ENCODE measurements around the gene THRA. TPM values are rescaled to one million over a fixed set of nuclear protein-coding genes. Genes with fewer than 3 reads are reported as not detected.
A peak's percentile ranks its signal among the peaks of the same experiment; 100 is the strongest.

The THRA gene
- total and polyA plus RNA-seq, 9 of the 15 experiments (the other 6 are each of a cell fraction or from before 2014, with no cell fraction given), result 0.34 to 23.4 (median 12.7) TPM

DNA sequence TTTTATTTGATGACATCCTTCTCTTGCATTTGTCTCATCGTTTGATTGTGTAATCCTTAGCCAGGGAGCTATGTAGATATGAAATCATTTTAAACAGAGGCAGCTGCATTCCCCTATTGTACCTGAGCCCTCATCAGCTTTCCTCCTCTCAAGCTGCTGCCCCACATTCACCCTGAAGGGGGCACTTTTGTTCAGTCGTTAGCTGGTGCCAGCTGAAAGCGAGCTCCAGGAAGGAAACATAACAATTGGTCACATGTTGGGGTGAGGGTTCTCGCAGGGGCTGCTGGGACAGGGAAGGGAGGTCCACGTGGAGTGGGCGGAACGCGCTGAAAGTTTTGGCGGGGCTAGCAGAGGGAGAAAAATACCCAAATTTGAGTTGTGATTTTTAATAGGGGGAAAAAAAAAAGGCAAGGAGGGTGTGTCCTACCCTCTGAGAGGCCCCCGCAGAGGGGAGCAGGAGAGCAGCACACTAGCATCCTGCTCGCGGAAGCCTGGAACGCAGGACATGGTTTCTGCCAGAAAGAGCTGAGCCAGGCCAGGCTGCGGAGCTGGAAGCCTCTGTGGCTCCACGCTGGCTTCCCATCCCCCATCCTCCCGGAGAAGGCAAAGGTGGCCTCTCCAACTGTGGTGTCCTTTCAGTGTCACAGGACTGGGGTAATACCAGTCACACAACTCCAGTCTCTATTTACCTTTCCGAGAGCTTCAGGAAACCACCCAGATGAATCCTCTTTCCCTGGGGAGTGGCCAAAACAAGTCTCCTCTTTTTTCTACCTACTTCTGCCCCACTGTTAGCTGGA lies 50.5 kb downstream of the THRA start:
- H3K9ac ChIP-seq (ENCODE audit: insufficient read depth in 1 of 2, low read depth in 2 of 2, low read length in 2 of 2), result peak overlapping the region; percentile 85 to 96
- no peaks in the 10 kb centered on the region for H3K79me2 ChIP-seq (ENCODE audit: control insufficient read depth, insufficient read depth, low read length)
- no peaks in the 10 kb centered on the region for H3K27me3 ChIP-seq (ENCODE audit: control insufficient read depth in 2 of 2, insufficient read depth in 2 of 2, low read length in 2 of 2)
- H3K4me1 ChIP-seq (replicated peaks in 1 of 2; ENCODE audit: control insufficient read depth in 2 of 2, insufficient read depth in 2 of 2, low read length in 2 of 2), result peaks cover 47 to 70% of the 10 kb centered on the region in 2 experiments
- H4K20me1 ChIP-seq (replicated peaks; ENCODE audit: control insufficient read depth, insufficient read depth, low read length), result no peaks in the 10 kb centered on the region
- ChIA-PET POLR2A (interaction anchor here (0.6 to 8.0 kb wide), 17 partner anchors 9 to 305 kb away, joined by 3 to 66 read pairs (median 3); partner anchors contain the start of genes CASC3, CSF3, MSL1 and NR1D1), CTCF (ENCODE audit: low intra/inter-chr PET ratio) (interaction anchor here (1.1 to 3.2 kb wide), 6 partner anchors 48 to 420 kb away, joined by 3 to 15 read pairs (median 8); partner anchors contain the start of gene CSF3)
- ATAC-seq, result peak; percentile 85
- peak overlapping the region; percentile 17 for H3K4me3 ChIP-seq
- 2% methylated on average over 17 of the region's 17 CpGs for WGBS (ENCODE audit: insufficient coverage, low coverage, missing lambda C conversion rate)
- DNase-seq (ENCODE audit: extremely low read depth in 1 of 4, low spot score in 3 of 4), result peak; percentile 84 to 97 (median 90)
- H3K36me3 ChIP-seq (ENCODE audit: control insufficient read depth, insufficient read depth, low read length), result no peaks in the 10 kb centered on the region
- in situ Hi-C loops (cut with MboI) (loop anchor here (5.0 kb wide), 1 partner anchor 179 kb away; no protein-coding TSS in a partner anchor), intact Hi-C loops (cut with micrococcal nuclease) (loop anchor here (1.0 to 5.0 kb wide), 4 partner anchors 55 to 244 kb away; partner anchors contain the start of gene CDC6)
- no peaks in the 10 kb centered on the region for H3K9me1 ChIP-seq (ENCODE audit: control insufficient read depth, insufficient read depth, low read length)
- peak; percentile 99 for FAIRE-seq
- TSS peak; percentile 96 for BruUV-seq (replicated peaks)
- no peaks in the 10 kb centered on the region for H3K9me3 ChIP-seq (replicated peaks; ENCODE audit: control insufficient read depth, insufficient read depth, low read depth, low read length)
- H2AFZ ChIP-seq (ENCODE audit: low read depth, low read length), result peak overlapping the region; percentile 90
- H3K4me2 ChIP-seq (ENCODE audit: insufficient read depth, low read length), result peak overlapping the region; percentile 84
- H3K27ac ChIP-seq (ENCODE audit: extremely low read depth, low read depth, low read length), result peak overlapping the region; percentile 90
- TF ChIP-seq KAT2B (IDR thresholded peaks at IDR 0.05; ENCODE audit: low read depth, low read length), result no peak
- TF ChIP-seq ZBTB12 (CRISPR knock-in tag; IDR thresholded peaks at IDR 0.05), result no peak
- TF ChIP-seq ZNF431 (CRISPR knock-in tag; IDR thresholded peaks at IDR 0.05), result no peak
- no peak for TF ChIP-seq RBM15 (IDR thresholded peaks at IDR 0.05; ENCODE audit: insufficient read depth, low read length)
- no peak for TF ChIP-seq KDM1A (IDR thresholded peaks at IDR 0.05)
- TF ChIP-seq U2AF1 (optimal IDR thresholded peaks at IDR 0.05; ENCODE audit: low read depth, low read length), result no peak
- no peak for TF ChIP-seq SMARCC2 (IDR thresholded peaks at IDR 0.05; ENCODE audit: low read depth)
- peak in 1 of 2 experiments; percentile 97; a peak in 2 of 4 replicates for TF ChIP-seq HDAC1 (IDR thresholded peaks at IDR 0.05)
- TF ChIP-seq SUPT5H (IDR thresholded peaks at IDR 0.05), result peak; percentile 62
- no peak for TF ChIP-seq PATZ1 (CRISPR knock-in tag; IDR thresholded peaks at IDR 0.05; ENCODE audit: borderline replicate concordance)
- no peak for TF ChIP-seq KDM5B (IDR thresholded peaks at IDR 0.05; ENCODE audit: insufficient replicate concordance, low read depth, low read length)
- TF ChIP-seq ZFP36 (IDR thresholded peaks at IDR 0.05; ENCODE audit: low read depth, low read length, partially characterized antibody), result no peak
- TF ChIP-seq, protein P1, sequence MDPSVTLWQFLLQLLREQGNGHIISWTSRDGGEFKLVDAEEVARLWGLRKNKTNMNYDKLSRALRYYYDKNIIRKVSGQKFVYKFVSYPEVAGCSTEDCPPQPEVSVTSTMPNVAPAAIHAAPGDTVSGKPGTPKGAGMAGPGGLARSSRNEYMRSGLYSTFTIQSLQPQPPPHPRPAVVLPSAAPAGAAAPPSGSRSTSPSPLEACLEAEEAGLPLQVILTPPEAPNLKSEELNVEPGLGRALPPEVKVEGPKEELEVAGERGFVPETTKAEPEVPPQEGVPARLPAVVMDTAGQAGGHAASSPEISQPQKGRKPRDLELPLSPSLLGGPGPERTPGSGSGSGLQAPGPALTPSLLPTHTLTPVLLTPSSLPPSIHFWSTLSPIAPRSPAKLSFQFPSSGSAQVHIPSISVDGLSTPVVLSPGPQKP (CRISPR knock-in tag; IDR thresholded peaks at IDR 0.05), result no peak
- no peak for TF ChIP-seq POU5F1 (IDR thresholded peaks at IDR 0.05; ENCODE audit: borderline replicate concordance, low read depth, low read length, partially characterized antibody)
- no peak for TF ChIP-seq FOXJ2 (tag; IDR thresholded peaks at IDR 0.05)

Measured in K562 (cell line).